ENCODE measurements around the gene ELAPOR1. TPM values are rescaled to one million over a fixed set of nuclear protein-coding genes. Genes with fewer than 3 reads are reported as not detected.

Gene ELAPOR1
- total and polyA plus RNA-seq, 2 experiments from 2014 or later = 1.8 to 3.0 TPM

DNA sequence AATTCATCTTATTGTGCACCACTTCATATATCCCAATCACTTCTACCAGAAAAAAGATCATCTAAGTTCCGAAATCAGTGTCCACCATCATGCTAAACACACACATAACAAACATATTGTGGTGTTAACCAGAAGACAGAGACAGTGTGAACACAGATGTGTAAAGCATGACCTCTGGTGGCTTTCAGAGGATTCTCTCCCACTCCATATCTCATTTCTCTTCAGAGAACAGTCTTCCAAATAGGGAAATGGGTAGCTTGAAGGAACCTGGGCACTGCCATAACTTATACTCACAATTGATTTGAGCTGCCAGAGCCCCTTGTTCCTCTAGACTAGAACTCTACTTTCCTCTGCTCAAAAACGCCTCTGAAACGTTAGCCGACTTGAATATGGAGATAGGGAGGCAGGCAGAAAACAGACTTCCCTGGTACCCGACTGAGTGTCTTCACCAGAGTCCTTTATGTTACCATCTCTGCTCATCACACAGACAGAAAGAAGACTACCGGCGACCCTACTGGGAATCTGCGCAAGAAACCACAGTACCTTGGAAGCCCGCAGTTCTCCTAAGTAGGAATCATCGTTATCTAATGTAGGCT is 1.8 kb upstream of the ELAPOR1 start:
- no peak overlapping the region for H3K4me3 ChIP-seq
- WGBS (ENCODE audit: low lambda C conversion rate, missing lambda C conversion rate) = 53% methylated on average over 10 of the region's 10 CpGs

DNA sequence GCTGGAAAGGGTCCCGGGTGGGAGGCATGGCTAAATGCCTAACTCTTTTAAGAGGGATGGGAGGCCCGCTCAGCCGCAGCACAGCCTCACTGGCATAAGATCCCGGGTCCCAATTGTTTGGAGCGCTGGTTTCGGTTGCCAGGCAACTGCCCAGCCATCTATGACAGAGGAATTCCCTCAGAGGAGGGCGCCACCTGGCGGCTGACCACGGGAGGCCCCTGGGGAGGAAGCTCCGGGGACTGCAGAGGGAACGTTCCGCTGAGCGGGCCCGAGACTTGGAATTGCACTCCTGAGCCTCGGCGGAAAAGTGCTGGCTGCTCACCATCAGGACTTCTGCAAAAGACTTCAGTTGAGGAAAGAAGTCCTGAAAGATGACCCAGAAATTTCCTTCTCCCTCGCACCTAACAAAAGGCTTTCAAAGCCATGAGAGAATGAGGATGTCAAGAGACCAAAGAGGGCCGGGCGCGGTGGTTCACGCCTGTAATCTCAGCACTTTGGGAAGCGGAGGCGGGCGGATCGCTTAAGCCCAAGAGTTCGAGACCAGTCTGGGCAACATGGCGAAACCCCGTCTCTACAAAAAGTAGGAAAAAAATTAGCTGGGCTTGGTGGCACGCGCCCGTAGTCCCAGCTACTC is 1.1 kb upstream of the ELAPOR1 start:
- WGBS (ENCODE audit: low lambda C conversion rate, missing lambda C conversion rate) = 10% methylated on average over 31 of the region's 31 CpGs
- Histone ChIP-seq H3K36me3 (replicated peaks; ENCODE audit: insufficient read depth, low read depth) (no peaks in the 10 kb centered on the region), H3K27ac (no peak overlapping the region), H3K4me3 (no peak overlapping the region), H3K9me2 (replicated peaks; ENCODE audit: insufficient read depth) (no peaks in the 10 kb centered on the region), H3K4me2 (peak overlapping the region; percentile 83), H3K9me3 (ENCODE audit: low read depth) (no peaks in the 10 kb centered on the region), H3K79me2 (no peaks in the 10 kb centered on the region), H3K27me3 (peaks cover 29% of the 10 kb centered on the region), H4K20me1 (ENCODE audit: insufficient read depth, poor library complexity, severe bottlenecking) (no peaks in the 10 kb centered on the region), H3K4me1 (ENCODE audit: insufficient read depth) (peaks cover 4% of the 10 kb centered on the region), H2AFZ (no peak overlapping the region)
- peak; percentile 94 for DNase-seq (ENCODE audit: low spot score)
- TF ChIP-seq, protein P1, sequence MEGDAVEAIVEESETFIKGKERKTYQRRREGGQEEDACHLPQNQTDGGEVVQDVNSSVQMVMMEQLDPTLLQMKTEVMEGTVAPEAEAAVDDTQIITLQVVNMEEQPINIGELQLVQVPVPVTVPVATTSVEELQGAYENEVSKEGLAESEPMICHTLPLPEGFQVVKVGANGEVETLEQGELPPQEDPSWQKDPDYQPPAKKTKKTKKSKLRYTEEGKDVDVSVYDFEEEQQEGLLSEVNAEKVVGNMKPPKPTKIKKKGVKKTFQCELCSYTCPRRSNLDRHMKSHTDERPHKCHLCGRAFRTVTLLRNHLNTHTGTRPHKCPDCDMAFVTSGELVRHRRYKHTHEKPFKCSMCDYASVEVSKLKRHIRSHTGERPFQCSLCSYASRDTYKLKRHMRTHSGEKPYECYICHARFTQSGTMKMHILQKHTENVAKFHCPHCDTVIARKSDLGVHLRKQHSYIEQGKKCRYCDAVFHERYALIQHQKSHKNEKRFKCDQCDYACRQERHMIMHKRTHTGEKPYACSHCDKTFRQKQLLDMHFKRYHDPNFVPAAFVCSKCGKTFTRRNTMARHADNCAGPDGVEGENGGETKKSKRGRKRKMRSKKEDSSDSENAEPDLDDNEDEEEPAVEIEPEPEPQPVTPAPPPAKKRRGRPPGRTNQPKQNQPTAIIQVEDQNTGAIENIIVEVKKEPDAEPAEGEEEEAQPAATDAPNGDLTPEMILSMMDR (IDR thresholded peaks at IDR 0.05; ENCODE audit: poor library complexity) = peak; percentile 96
- TF ChIP-seq EZH2phosphoT487 (IDR thresholded peaks at IDR 0.05; ENCODE audit: low read depth, severe bottlenecking, unreplicated experiment) = peak; percentile 52
- TF ChIP-seq EZH2 (IDR thresholded peaks at IDR 0.05; ENCODE audit: borderline replicate concordance) = no peak

More for the DNA sequence above, 1.8 kb upstream of the ELAPOR1 start:
- H3K27ac ChIP-seq = no peak overlapping the region
- TF ChIP-seq EZH2 (IDR thresholded peaks at IDR 0.05; ENCODE audit: borderline replicate concordance) (no peak), EZH2phosphoT487 (IDR thresholded peaks at IDR 0.05; ENCODE audit: low read depth, severe bottlenecking, unreplicated experiment) (no peak)
- TF ChIP-seq, protein P1 (IDR thresholded peaks at IDR 0.05; ENCODE audit: poor library complexity) = peak; percentile 35
- no peaks in the 10 kb centered on the region for H4K20me1 ChIP-seq (ENCODE audit: insufficient read depth, poor library complexity, severe bottlenecking)
- peaks cover 4% of the 10 kb centered on the region for H3K4me1 ChIP-seq (ENCODE audit: insufficient read depth)
- H3K9me3 ChIP-seq (ENCODE audit: low read depth) = no peaks in the 10 kb centered on the region
- no peaks in the 10 kb centered on the region for H3K9me2 ChIP-seq (replicated peaks; ENCODE audit: insufficient read depth)
- H3K79me2 ChIP-seq = no peaks in the 10 kb centered on the region
- no peak overlapping the region for H2AFZ ChIP-seq
- DNase-seq (ENCODE audit: low spot score) = no peak
- H3K36me3 ChIP-seq (replicated peaks; ENCODE audit: insufficient read depth, low read depth) = no peaks in the 10 kb centered on the region
- H3K4me2 ChIP-seq = peak overlapping the region; percentile 47
- peaks cover 29% of the 10 kb centered on the region for H3K27me3 ChIP-seq

DNA sequence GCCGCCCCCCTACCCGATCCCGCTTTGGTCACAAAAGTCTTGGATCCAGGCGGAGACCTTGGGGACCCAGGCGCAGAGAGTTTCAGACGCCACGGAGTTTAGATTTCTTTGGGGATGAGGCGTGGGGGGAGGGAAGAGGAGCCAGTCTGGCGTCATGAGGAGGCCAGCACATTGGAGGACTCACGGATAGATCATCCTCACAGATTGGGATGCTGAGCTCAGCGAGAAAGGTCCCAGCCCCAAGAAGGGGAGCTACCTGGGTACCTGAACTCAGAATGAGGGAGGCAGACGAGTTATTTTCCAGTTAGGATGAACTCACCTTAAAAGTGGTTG is 393 bp downstream of the ELAPOR1 start:
- Histone ChIP-seq H2AFZ (peak overlapping the region; percentile 52), H3K9me2 (replicated peaks; ENCODE audit: insufficient read depth) (no peaks in the 10 kb centered on the region), H4K20me1 (ENCODE audit: insufficient read depth, poor library complexity, severe bottlenecking) (no peaks in the 10 kb centered on the region), H3K4me3 (no peak overlapping the region), H3K27ac (no peak overlapping the region), H3K36me3 (replicated peaks; ENCODE audit: insufficient read depth, low read depth) (no peaks in the 10 kb centered on the region), H3K9me3 (ENCODE audit: low read depth) (no peaks in the 10 kb centered on the region), H3K4me2 (peak overlapping the region; percentile 83), H3K27me3 (peaks cover 29% of the 10 kb centered on the region), H3K79me2 (no peaks in the 10 kb centered on the region), H3K4me1 (ENCODE audit: insufficient read depth) (peaks cover 4% of the 10 kb centered on the region)
- TF ChIP-seq EZH2 (IDR thresholded peaks at IDR 0.05; ENCODE audit: borderline replicate concordance) = peak; percentile 31
- TF ChIP-seq, protein P1 (IDR thresholded peaks at IDR 0.05; ENCODE audit: poor library complexity) = no peak
- TF ChIP-seq EZH2phosphoT487 (IDR thresholded peaks at IDR 0.05; ENCODE audit: low read depth, severe bottlenecking, unreplicated experiment) = no peak
- WGBS (ENCODE audit: low lambda C conversion rate, missing lambda C conversion rate) = 11% methylated on average over 12 of the region's 12 CpGs
- no peak for DNase-seq (ENCODE audit: low spot score)
